ENCODE measurements around the gene MIA.
"Not testable (repeated sequence)": the region's sequence is repeated elsewhere in the genome, so short reads cannot be mapped to it uniquely, and the experiment has no call there.

MIA gene

GRCh38 chr19:40774916-40775631 is at the start of gene MIA:
Gene MIA, plus strand, starts transcription at chr19:40775521. Its CDS starts 22 bp downstream, at chr19:40775543.
- no peak for ATAC-seq
- TF ChIP-seq ARNTL (CRISPR knock-in tag; IDR thresholded peaks at IDR 0.05; ENCODE audit: borderline replicate concordance, low read depth) (no peak), ZFP30 (CRISPR knock-in tag; IDR thresholded peaks at IDR 0.05) (no peak)

DNA sequence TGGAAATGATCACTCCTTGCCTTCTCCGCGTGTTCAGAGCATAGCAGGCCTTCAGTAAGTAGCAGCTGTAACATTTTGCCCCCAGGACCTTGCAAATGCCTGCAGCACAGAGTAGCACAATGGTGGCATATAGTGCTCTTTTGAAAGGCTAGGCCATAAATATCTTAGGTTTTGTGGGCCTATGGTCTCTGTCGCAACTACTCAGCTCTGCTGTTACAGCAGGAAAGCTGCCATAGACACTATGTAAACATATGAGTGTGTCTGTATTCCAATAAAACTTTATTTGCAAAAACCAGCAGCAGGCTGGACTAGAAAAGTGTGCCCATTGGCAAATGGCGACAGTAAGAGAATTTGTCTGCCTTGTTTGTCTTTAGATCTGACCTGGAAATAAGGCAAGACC is 49.0 kb upstream of the MIA start:
- ATAC-seq: no peak

GRCh38 chr19:40730065-40730464 is 45.3 kb upstream of the MIA start:
- ATAC-seq: not testable (repeated sequence)

More for the DNA sequence above, 49.0 kb upstream of the MIA start:
- TF ChIP-seq CREB5 (CRISPR knock-in tag; IDR thresholded peaks at IDR 0.05; ENCODE audit: low read depth) (no peak), ZFP30 (CRISPR knock-in tag; IDR thresholded peaks at IDR 0.05) (no peak), BACH2 (CRISPR knock-in tag; IDR thresholded peaks at IDR 0.05; ENCODE audit: borderline replicate concordance) (no peak), CSRNP3 (CRISPR knock-in tag; IDR thresholded peaks at IDR 0.05) (no peak)
- TF ChIP-seq, protein P1, sequence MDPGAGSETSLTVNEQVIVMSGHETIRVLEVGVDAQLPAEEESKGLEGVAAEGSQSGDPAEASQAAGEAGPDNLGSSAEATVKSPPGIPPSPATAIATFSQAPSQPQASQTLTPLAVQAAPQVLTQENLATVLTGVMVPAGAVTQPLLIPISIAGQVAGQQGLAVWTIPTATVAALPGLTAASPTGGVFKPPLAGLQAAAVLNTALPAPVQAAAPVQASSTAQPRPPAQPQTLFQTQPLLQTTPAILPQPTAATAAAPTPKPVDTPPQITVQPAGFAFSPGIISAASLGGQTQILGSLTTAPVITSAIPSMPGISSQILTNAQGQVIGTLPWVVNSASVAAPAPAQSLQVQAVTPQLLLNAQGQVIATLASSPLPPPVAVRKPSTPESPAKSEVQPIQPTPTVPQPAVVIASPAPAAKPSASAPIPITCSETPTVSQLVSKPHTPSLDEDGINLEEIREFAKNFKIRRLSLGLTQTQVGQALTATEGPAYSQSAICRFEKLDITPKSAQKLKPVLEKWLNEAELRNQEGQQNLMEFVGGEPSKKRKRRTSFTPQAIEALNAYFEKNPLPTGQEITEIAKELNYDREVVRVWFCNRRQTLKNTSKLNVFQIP (CRISPR knock-in tag; IDR thresholded peaks at IDR 0.05; ENCODE audit: borderline replicate concordance, low read depth): no peak

GRCh38 chr19:40732304-40732703 is 43.0 kb upstream of the MIA start:
- not testable (repeated sequence) for ATAC-seq

- no peak for ATAC-seq
- TF ChIP-seq TCF4 (CRISPR knock-in tag; IDR thresholded peaks at IDR 0.05; ENCODE audit: borderline replicate concordance) (no peak), PPARA (CRISPR knock-in tag; IDR thresholded peaks at IDR 0.05; ENCODE audit: borderline replicate concordance) (no peak), SNAI2 (CRISPR knock-in tag; IDR thresholded peaks at IDR 0.05) (no peak), ZFP30 (CRISPR knock-in tag; IDR thresholded peaks at IDR 0.05) (no peak), BACH2 (CRISPR knock-in tag; IDR thresholded peaks at IDR 0.05; ENCODE audit: borderline replicate concordance) (no peak), TSHZ2 (CRISPR knock-in tag; IDR thresholded peaks at IDR 0.05) (no peak), ISL1 (CRISPR knock-in tag; IDR thresholded peaks at IDR 0.05) (no peak), RARB (CRISPR knock-in tag; IDR thresholded peaks at IDR 0.05) (no peak), OSR1 (CRISPR knock-in tag; IDR thresholded peaks at IDR 0.05) (no peak)
- TF ChIP-seq, protein P2, sequence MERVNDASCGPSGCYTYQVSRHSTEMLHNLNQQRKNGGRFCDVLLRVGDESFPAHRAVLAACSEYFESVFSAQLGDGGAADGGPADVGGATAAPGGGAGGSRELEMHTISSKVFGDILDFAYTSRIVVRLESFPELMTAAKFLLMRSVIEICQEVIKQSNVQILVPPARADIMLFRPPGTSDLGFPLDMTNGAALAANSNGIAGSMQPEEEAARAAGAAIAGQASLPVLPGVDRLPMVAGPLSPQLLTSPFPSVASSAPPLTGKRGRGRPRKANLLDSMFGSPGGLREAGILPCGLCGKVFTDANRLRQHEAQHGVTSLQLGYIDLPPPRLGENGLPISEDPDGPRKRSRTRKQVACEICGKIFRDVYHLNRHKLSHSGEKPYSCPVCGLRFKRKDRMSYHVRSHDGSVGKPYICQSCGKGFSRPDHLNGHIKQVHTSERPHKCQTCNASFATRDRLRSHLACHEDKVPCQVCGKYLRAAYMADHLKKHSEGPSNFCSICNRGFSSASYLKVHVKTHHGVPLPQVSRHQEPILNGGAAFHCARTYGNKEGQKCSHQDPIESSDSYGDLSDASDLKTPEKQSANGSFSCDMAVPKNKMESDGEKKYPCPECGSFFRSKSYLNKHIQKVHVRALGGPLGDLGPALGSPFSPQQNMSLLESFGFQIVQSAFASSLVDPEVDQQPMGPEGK (CRISPR knock-in tag; IDR thresholded peaks at IDR 0.05; ENCODE audit: borderline replicate concordance): no peak
- TF ChIP-seq, protein P1 (CRISPR knock-in tag; IDR thresholded peaks at IDR 0.05; ENCODE audit: borderline replicate concordance, low read depth): no peak
Measured at GRCh38 chr19:40733149-40733548, 42.2 kb upstream of the MIA start.

Data from SK-N-SH treated with all-trans-retinoic acid at 6 μM for 48 hours (cell line).